BE2C (cell line): ENCODE data around the gene AURKAIP1.

Experiments
- DNase-seq: peaks from one replicate; pipeline ENCODE4 v3.0.0-alpha.2; 2020
- H3K27me3 ChIP-seq: fragments of 250-450 bp; sonication (Bioruptor Pico); 2 replicates; pipeline ENCODE4 v1.5.1; 2020; ENCODE audit warnings: mild to moderate bottlenecking
- H3K36me3 ChIP-seq: fragments of 250-450 bp; sonication (Bioruptor Pico); 2 replicates; pipeline ENCODE4 v1.5.1; 2020; ENCODE audit warnings: mild to moderate bottlenecking
- H3K4me1 ChIP-seq: fragments of 250-450 bp; sonication (Bioruptor Pico); 2 replicates; pipeline ENCODE4 v1.5.1; 2020
- H3K4me3 ChIP-seq: 2 replicates; pipeline ENCODE4 v1.5.1; 2011; ENCODE audit warnings: low read depth, low read length
- H3K9me3 ChIP-seq: fragments of 250-450 bp; sonication (Bioruptor Pico); 2 replicates; pipeline ENCODE4 v1.5.1; 2020
- CTCF ChIP-seq: IDR thresholded peaks from 2 replicates; pipeline ENCODE4 v1.5.1; 2012; ENCODE audit warnings: mild to moderate bottlenecking, low read depth, low read length

The AURKAIP1 gene

GRCh38 chr1:1376551-1377226 is 1.7 kb upstream of the AURKAIP1 start:
- DNase-seq = no peak
- Histone ChIP-seq H3K4me1 (peaks cover 2% of the 10 kb centered on the region; the same call in 1 of the 2 replicates), H3K27me3 (no peaks in the 10 kb centered on the region), H3K4me3 (no peak overlapping the region), H3K9me3 (no peaks in the 10 kb centered on the region), H3K36me3 (peaks cover 24% of the 10 kb centered on the region)
- no peak for TF ChIP-seq CTCF

- Histone ChIP-seq H3K27me3 (no peaks in the 10 kb centered on the region), H3K36me3 (peaks cover 28% of the 10 kb centered on the region), H3K9me3 (no peaks in the 10 kb centered on the region), H3K4me1 (peaks cover 3% of the 10 kb centered on the region; the same call in 1 of the 2 replicates), H3K4me3 (peak overlapping the region; percentile 82)
- peak; percentile 53 for DNase-seq
- no peak for TF ChIP-seq CTCF
These were observed 448 bp downstream of the AURKAIP1 start for GRCh38 chr1:1374589-1374928.

GRCh38 chr1:1373815-1374588 is 1.0 kb downstream of the AURKAIP1 start:
- Histone ChIP-seq H3K27me3 (no peaks in the 10 kb centered on the region), H3K4me3 (peak overlapping the region; percentile 82), H3K36me3 (peaks cover 28% of the 10 kb centered on the region), H3K9me3 (no peaks in the 10 kb centered on the region), H3K4me1 (peaks cover 3% of the 10 kb centered on the region; the same call in 1 of the 2 replicates)
- no peak for DNase-seq
- TF ChIP-seq CTCF = no peak

- no peaks in the 10 kb centered on the region for H3K27me3 ChIP-seq
- TF ChIP-seq CTCF = no peak
- H3K9me3 ChIP-seq = no peaks in the 10 kb centered on the region
- H3K4me3 ChIP-seq = peak overlapping the region; percentile 82
- H3K36me3 ChIP-seq = peaks cover 28% of the 10 kb centered on the region
- peaks cover 3% of the 10 kb centered on the region; the same call in 1 of the 2 replicates for H3K4me1 ChIP-seq
- no peak for DNase-seq
These were observed 1.8 kb downstream of the AURKAIP1 start for GRCh38 chr1:1373051-1373814.

- peak; percentile 82 for DNase-seq
- Histone ChIP-seq H3K36me3 (peaks cover 28% of the 10 kb centered on the region), H3K4me1 (peaks cover 3% of the 10 kb centered on the region; the same call in 1 of the 2 replicates), H3K27me3 (no peaks in the 10 kb centered on the region), H3K4me3 (no peak overlapping the region), H3K9me3 (no peaks in the 10 kb centered on the region)
- peak; percentile 88 for TF ChIP-seq CTCF
These were observed 3.0 kb downstream of the AURKAIP1 start for GRCh38 chr1:1371746-1372711.
